ENCODE data around the gene HINT2. TPM values are rescaled to one million over a fixed set of nuclear protein-coding genes. Genes with fewer than 3 reads are reported as not detected.

Gene HINT2
- total RNA-seq, 1 experiment from 2014 or later = 35.9 TPM

DNA sequence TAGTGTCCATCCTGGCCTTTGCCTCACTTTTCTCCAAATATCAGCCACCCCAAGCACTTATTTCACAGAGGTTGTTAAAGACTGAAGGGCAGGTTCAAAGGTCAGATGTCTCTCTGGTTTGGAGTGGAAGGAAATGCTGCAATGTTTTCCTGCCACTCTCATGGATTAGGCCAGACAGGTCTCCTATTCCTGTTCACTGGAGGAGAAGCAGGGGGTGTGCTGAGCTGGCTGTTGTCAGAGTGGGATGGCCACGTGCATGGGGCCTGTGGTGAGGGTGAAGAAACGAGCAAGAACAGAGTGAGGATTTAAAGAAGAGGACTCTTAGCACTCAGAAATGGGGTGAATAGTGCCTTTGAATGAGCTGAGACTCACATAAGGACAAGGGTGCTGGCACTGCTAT is 20.9 kb upstream of the HINT2 start:
- H3K27me3 Mint-ChIP-seq (ENCODE audit: low read depth) = peaks cover 22% of the 10 kb centered on the region
- Histone ChIP-seq H2BK15ac (ENCODE audit: low read depth, low read length) (no peak overlapping the region), H2AFZ (ENCODE audit: low read length) (no peak overlapping the region), H3K4me2 (ENCODE audit: insufficient read depth, insufficient read length, low read length) (no peak overlapping the region), H3K14ac (ENCODE audit: insufficient read depth, low read length) (no peak overlapping the region), H2BK120ac (ENCODE audit: low read depth, low read length, poor library complexity, severe bottlenecking) (no peak overlapping the region), H3K9ac (ENCODE audit: extremely low read depth, insufficient read length, low read length) (no peak overlapping the region), H3T11ph (ENCODE audit: low read length) (no peak overlapping the region), H3K79me2 (ENCODE audit: insufficient read depth, low read length) (no peaks in the 10 kb centered on the region), H4K5ac (ENCODE audit: insufficient read length, low read depth, low read length) (no peak overlapping the region), H3K27me3 (ENCODE audit: insufficient read depth, low read length) (no peaks in the 10 kb centered on the region), H3K23ac (ENCODE audit: insufficient read length, low read depth, low read length) (no peak overlapping the region), H3K4ac (ENCODE audit: low read depth, low read length) (no peak overlapping the region), H3K27ac (ENCODE audit: insufficient read length, low read depth, low read length) (no peak overlapping the region), H4K8ac (replicated peaks; ENCODE audit: insufficient read length, low read depth, low read length) (no peak overlapping the region), H3K79me1 (ENCODE audit: insufficient read depth, low read depth, low read length, poor library complexity, severe bottlenecking) (no peaks in the 10 kb centered on the region), H3K56ac (ENCODE audit: insufficient read length, low read depth, low read length) (no peak overlapping the region), H2AK5ac (ENCODE audit: insufficient read length, low read length) (no peak overlapping the region), H4K20me1 (ENCODE audit: control insufficient read depth, insufficient read depth, insufficient read length) (no peaks in the 10 kb centered on the region), H2BK12ac (ENCODE audit: insufficient read length, low read depth, low read length) (no peak overlapping the region), H2BK20ac (ENCODE audit: low read depth, low read length, poor library complexity, severe bottlenecking) (no peak overlapping the region), H3K23me2 (ENCODE audit: insufficient read length, low read depth, low read length, poor library complexity, severe bottlenecking) (no peaks in the 10 kb centered on the region), H3K9me3 (ENCODE audit: control insufficient read depth, low read depth, low read length) (no peaks in the 10 kb centered on the region), H2BK5ac (ENCODE audit: insufficient read length, low read length) (no peak overlapping the region), H3K4me1 (ENCODE audit: insufficient read depth, low read length) (no peaks in the 10 kb centered on the region), H3K18ac (ENCODE audit: insufficient read length, low read depth, low read length) (no peak overlapping the region), H4K91ac (ENCODE audit: insufficient read length, low read depth, low read length) (no peak overlapping the region)
- no CpG with 5 or more reads among the region's 2 CpGs for WGBS (ENCODE audit: extremely low coverage, insufficient read length, low lambda C conversion rate)
- H3K27ac Mint-ChIP-seq = no peak overlapping the region
- H3K9me3 Mint-ChIP-seq = no peaks in the 10 kb centered on the region
- H3K4me1 Mint-ChIP-seq = peaks cover 12 to 20% of the 10 kb centered on the region in 2 experiments
- TF ChIP-seq, protein P1, sequence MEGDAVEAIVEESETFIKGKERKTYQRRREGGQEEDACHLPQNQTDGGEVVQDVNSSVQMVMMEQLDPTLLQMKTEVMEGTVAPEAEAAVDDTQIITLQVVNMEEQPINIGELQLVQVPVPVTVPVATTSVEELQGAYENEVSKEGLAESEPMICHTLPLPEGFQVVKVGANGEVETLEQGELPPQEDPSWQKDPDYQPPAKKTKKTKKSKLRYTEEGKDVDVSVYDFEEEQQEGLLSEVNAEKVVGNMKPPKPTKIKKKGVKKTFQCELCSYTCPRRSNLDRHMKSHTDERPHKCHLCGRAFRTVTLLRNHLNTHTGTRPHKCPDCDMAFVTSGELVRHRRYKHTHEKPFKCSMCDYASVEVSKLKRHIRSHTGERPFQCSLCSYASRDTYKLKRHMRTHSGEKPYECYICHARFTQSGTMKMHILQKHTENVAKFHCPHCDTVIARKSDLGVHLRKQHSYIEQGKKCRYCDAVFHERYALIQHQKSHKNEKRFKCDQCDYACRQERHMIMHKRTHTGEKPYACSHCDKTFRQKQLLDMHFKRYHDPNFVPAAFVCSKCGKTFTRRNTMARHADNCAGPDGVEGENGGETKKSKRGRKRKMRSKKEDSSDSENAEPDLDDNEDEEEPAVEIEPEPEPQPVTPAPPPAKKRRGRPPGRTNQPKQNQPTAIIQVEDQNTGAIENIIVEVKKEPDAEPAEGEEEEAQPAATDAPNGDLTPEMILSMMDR (conservative IDR thresholded peaks at IDR 0.05) = no peak
- DNase-seq = no peak
- no peaks in the 10 kb centered on the region; a peak in 1 of 7 replicates for H3K36me3 Mint-ChIP-seq (ENCODE audit: insufficient read depth in 1 of 3, low read depth in 3 of 3)
- H3K4me3 Mint-ChIP-seq = no peak overlapping the region

Data from H9 (cell line).